DOHH2 (cell line): ENCODE data around the gene MIPOL1.

Experiments used
- H3F3A ChIP-seq: fragments of 200-600 bp; sonication (generic), shearing (Covaris generic); 2 replicates; pipeline ENCODE4 v1.6.0; 2016; ENCODE audit warnings: antibody characterized with exemption, mild to moderate bottlenecking; ENCODE audit not compliant: control insufficient read depth, insufficient read depth
- H3K27ac ChIP-seq: fragments of 200-600 bp; sonication (generic); 2 replicates; pipeline ENCODE4 v1.5.1; 2014; ENCODE audit warnings: low read depth, mild to moderate bottlenecking, low read length, moderate library complexity
- H3K27me3 ChIP-seq: fragments of 200-600 bp; sonication (generic); 2 replicates; pipeline ENCODE4 v1.6.1; 2014; ENCODE audit warnings: mild to moderate bottlenecking, low read length, mixed read lengths; ENCODE audit not compliant: control insufficient read depth
- H3K36me3 ChIP-seq: fragments of 200-600 bp; sonication (generic); 2 replicates; pipeline ENCODE4 v1.6.1; 2014; ENCODE audit warnings: mild to moderate bottlenecking, low read length, moderate library complexity, mixed read lengths; ENCODE audit not compliant: control insufficient read depth
- H3K4me1 ChIP-seq: fragments of 200-600 bp; sonication (generic); 2 replicates; pipeline ENCODE4 v1.6.1; 2014; ENCODE audit warnings: mild to moderate bottlenecking, low read length, mixed read lengths; ENCODE audit not compliant: control insufficient read depth
- H3K4me2 ChIP-seq: fragments of 200-600 bp; sonication (generic); 2 replicates; pipeline ENCODE4 v1.6.0; 2014; ENCODE audit warnings: mild to moderate bottlenecking, low read length, moderate library complexity
- H3K4me3 ChIP-seq: fragments of 200-600 bp; sonication (generic); 2 replicates; pipeline ENCODE4 v1.5.1; 2014; ENCODE audit warnings: mild to moderate bottlenecking, low read length, mixed read lengths
- H3K79me2 ChIP-seq: fragments of 200-600 bp; sonication (generic); 2 replicates; pipeline ENCODE4 v1.6.1; 2014; ENCODE audit warnings: mild to moderate bottlenecking, low read length, mixed read lengths; ENCODE audit not compliant: control insufficient read depth
- H3K9me2 ChIP-seq: fragments of 200-600 bp; sonication (generic); replicated peaks from 2 replicates; pipeline ENCODE4 v1.6.1; 2014; ENCODE audit warnings: mild to moderate bottlenecking, low read length, mixed read lengths; ENCODE audit not compliant: control insufficient read depth
- H3K9me3 ChIP-seq: fragments of 200-600 bp; sonication (generic); 2 replicates; pipeline ENCODE4 v1.6.1; 2014; ENCODE audit warnings: antibody characterized with exemption, low read length, mixed read lengths; ENCODE audit not compliant: control insufficient read depth, insufficient read depth
- H4K20me1 ChIP-seq: fragments of 200-600 bp; sonication (generic); 2 replicates; pipeline ENCODE4 v1.6.0; 2014; ENCODE audit warnings: low read depth, mild to moderate bottlenecking, antibody characterized with exemption, low read length, moderate library complexity; ENCODE audit not compliant: control insufficient read depth, insufficient read depth
- EZH2phosphoT487 ChIP-seq: fragments of 200-600 bp; sonication (generic); IDR thresholded peaks from 2 replicates; pipeline ENCODE4 v1.6.1; 2017; ENCODE audit warnings: borderline replicate concordance, mild to moderate bottlenecking, antibody characterized with exemption, low read length, moderate library complexity, mixed read lengths
- TF ChIP-seq, protein P1 (sequence below): fragments of 200-600 bp; sonication (generic); IDR thresholded peaks from one replicate; pipeline ENCODE4 v1.5.1; 2014; ENCODE audit warnings: antibody characterized with exemption, mild to moderate bottlenecking, low read depth, low read length; ENCODE audit not compliant: poor library complexity, severe bottlenecking

Gene MIPOL1

GRCh38 chr14:37569729-37570128, 372.0 kb downstream of the MIPOL1 start:
- Histone ChIP-seq H3K4me2 (no peak overlapping the region), H3K4me1 (no peaks in the 10 kb centered on the region), H3K9me3 (no peaks in the 10 kb centered on the region), H4K20me1 (no peaks in the 10 kb centered on the region), H3K4me3 (no peak overlapping the region), H3K36me3 (no peaks in the 10 kb centered on the region), H3K79me2 (no peaks in the 10 kb centered on the region), H3F3A (no peaks in the 10 kb centered on the region), H3K27me3 (no peaks in the 10 kb centered on the region), H3K9me2 (no peaks in the 10 kb centered on the region; the same call in 1 of the 2 replicates), H3K27ac (no peak overlapping the region)
- TF ChIP-seq EZH2phosphoT487: no peak
- TF ChIP-seq, protein P1, sequence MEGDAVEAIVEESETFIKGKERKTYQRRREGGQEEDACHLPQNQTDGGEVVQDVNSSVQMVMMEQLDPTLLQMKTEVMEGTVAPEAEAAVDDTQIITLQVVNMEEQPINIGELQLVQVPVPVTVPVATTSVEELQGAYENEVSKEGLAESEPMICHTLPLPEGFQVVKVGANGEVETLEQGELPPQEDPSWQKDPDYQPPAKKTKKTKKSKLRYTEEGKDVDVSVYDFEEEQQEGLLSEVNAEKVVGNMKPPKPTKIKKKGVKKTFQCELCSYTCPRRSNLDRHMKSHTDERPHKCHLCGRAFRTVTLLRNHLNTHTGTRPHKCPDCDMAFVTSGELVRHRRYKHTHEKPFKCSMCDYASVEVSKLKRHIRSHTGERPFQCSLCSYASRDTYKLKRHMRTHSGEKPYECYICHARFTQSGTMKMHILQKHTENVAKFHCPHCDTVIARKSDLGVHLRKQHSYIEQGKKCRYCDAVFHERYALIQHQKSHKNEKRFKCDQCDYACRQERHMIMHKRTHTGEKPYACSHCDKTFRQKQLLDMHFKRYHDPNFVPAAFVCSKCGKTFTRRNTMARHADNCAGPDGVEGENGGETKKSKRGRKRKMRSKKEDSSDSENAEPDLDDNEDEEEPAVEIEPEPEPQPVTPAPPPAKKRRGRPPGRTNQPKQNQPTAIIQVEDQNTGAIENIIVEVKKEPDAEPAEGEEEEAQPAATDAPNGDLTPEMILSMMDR: no peak

- Histone ChIP-seq H3K4me3 (no peak overlapping the region), H3K27ac (no peak overlapping the region), H3K36me3 (no peaks in the 10 kb centered on the region), H3K9me2 (no peaks in the 10 kb centered on the region; the same call in 1 of the 2 replicates), H3K9me3 (no peaks in the 10 kb centered on the region), H3K4me2 (no peak overlapping the region), H3K4me1 (no peaks in the 10 kb centered on the region), H3F3A (no peaks in the 10 kb centered on the region), H3K27me3 (no peaks in the 10 kb centered on the region), H4K20me1 (no peaks in the 10 kb centered on the region), H3K79me2 (no peaks in the 10 kb centered on the region)
- TF ChIP-seq, protein P1: no peak
- TF ChIP-seq EZH2phosphoT487: no peak
Observed at GRCh38 chr14:37571391-37571790, 373.7 kb downstream of the MIPOL1 start.

DNA sequence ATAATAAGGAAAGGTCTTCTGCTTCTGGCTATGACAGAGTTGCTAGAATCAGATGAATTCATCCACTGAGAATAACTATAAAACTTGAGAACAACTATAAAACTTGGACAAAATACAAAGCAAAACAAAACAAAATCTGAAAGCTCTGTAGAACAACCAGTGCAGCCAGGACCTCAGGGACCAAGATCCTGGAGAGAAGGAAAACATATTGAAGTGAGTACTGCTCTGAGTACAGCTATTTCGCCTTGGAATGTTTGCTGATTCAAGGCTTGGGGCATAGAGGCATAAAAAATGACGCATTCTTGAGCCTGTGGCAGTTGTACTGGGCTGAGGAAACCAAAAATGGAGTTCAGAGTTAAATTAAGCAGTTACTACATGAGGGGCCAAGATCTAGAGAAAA, 375.6 kb downstream of the MIPOL1 start:
- H3K27me3 ChIP-seq: no peaks in the 10 kb centered on the region
- no peaks in the 10 kb centered on the region for H3K79me2 ChIP-seq
- H3K9me2 ChIP-seq: no peaks in the 10 kb centered on the region; the same call in 1 of the 2 replicates
- H3K36me3 ChIP-seq: no peaks in the 10 kb centered on the region
- H3K4me3 ChIP-seq: no peak overlapping the region
- H3F3A ChIP-seq: no peaks in the 10 kb centered on the region
- no peak overlapping the region for H3K4me2 ChIP-seq
- no peaks in the 10 kb centered on the region for H4K20me1 ChIP-seq
- no peaks in the 10 kb centered on the region for H3K4me1 ChIP-seq
- H3K27ac ChIP-seq: no peak overlapping the region
- H3K9me3 ChIP-seq: no peaks in the 10 kb centered on the region
- TF ChIP-seq, protein P1: no peak
- TF ChIP-seq EZH2phosphoT487: no peak

DNA sequence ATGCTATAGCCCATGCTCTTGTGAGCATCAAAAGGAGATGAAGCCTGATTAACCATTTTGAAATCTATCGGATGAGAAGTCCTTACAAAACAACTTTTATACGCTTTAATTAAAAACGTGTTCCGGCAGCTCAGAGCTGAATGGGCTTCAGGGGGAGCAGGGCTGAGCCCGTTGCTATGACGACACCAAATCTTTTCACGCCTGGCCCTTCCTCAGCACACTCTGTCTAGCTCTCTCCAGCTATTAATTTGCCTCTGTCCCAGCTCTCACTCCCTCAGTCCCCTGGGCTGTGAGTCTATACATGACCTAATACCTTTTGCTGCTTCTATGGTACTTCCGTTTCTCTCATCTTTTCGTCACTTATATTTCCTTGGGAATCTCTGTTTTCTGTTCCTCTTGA, 381.5 kb downstream of the MIPOL1 start:
- no peaks in the 10 kb centered on the region for H4K20me1 ChIP-seq
- no peaks in the 10 kb centered on the region for H3K36me3 ChIP-seq
- peaks cover 2% of the 10 kb centered on the region; the same call in 1 of the 2 replicates for H3K9me3 ChIP-seq
- no peaks in the 10 kb centered on the region for H3K4me1 ChIP-seq
- no peaks in the 10 kb centered on the region for H3K27me3 ChIP-seq
- H3K4me2 ChIP-seq: no peak overlapping the region
- no peaks in the 10 kb centered on the region for H3K79me2 ChIP-seq
- H3F3A ChIP-seq: no peaks in the 10 kb centered on the region
- no peak for TF ChIP-seq EZH2phosphoT487
- TF ChIP-seq, protein P1: no peak
- H3K4me3 ChIP-seq: no peak overlapping the region
- H3K9me2 ChIP-seq: no peaks in the 10 kb centered on the region
- H3K27ac ChIP-seq: no peak overlapping the region
